Fibroblast of the conjunctiva (primary cell): ENCODE results near the gene ZBTB7C.

Source experiments
- DNase-seq: peaks from one replicate; pipeline ENCODE4 v3.0.0-alpha.2; 2010; ENCODE audit warnings: low read depth

ZBTB7C gene

GRCh38 chr18:48323151-48323550 lies 86.0 kb downstream of the ZBTB7C start:
- DNase-seq: no peak

- DNase-seq: no peak
These were observed 87.6 kb downstream of the ZBTB7C start for GRCh38 chr18:48321536-48321935.

- no peak for DNase-seq
These were observed 88.1 kb downstream of the ZBTB7C start for GRCh38 chr18:48321121-48321520.

GRCh38 chr18:48320639-48320945 lies 88.6 kb downstream of the ZBTB7C start:
- DNase-seq: no peak

- no peak for DNase-seq
These were observed 89.2 kb downstream of the ZBTB7C start for GRCh38 chr18:48319801-48320638.

- no peak for DNase-seq
These were observed 90.7 kb downstream of the ZBTB7C start for GRCh38 chr18:48318436-48318835.

- no peak for DNase-seq
These were observed 91.3 kb downstream of the ZBTB7C start for GRCh38 chr18:48317781-48318381.

- no peak for DNase-seq
These were observed 93.0 kb downstream of the ZBTB7C start for GRCh38 chr18:48316177-48316576.

- DNase-seq: no peak
These were observed 94.5 kb downstream of the ZBTB7C start for GRCh38 chr18:48314690-48315089.

- no peak for DNase-seq
These were observed 95.4 kb downstream of the ZBTB7C start for GRCh38 chr18:48313792-48314191.

- no peak for DNase-seq
These were observed 97.1 kb downstream of the ZBTB7C start for GRCh38 chr18:48312066-48312465.

- DNase-seq: no peak
These were observed 98.2 kb downstream of the ZBTB7C start for GRCh38 chr18:48310999-48311398.

- DNase-seq: no peak
These were observed 98.8 kb downstream of the ZBTB7C start for GRCh38 chr18:48310353-48310752.

GRCh38 chr18:48308755-48309575 lies 100.2 kb downstream of the ZBTB7C start:
- DNase-seq: no peak

- DNase-seq: no peak
These were observed 101.1 kb downstream of the ZBTB7C start for GRCh38 chr18:48308027-48308635.

- DNase-seq: no peak
These were observed 102.3 kb downstream of the ZBTB7C start for GRCh38 chr18:48306838-48307237.

GRCh38 chr18:48304906-48305693 lies 104.1 kb downstream of the ZBTB7C start:
- DNase-seq: no peak

GRCh38 chr18:48303883-48304282 lies 105.3 kb downstream of the ZBTB7C start:
- DNase-seq: no peak

- DNase-seq: no peak
These were observed 106.4 kb downstream of the ZBTB7C start for GRCh38 chr18:48302736-48303135.

GRCh38 chr18:48300463-48300961 lies 108.7 kb downstream of the ZBTB7C start:
- no peak for DNase-seq

- DNase-seq: no peak
These were observed 112.0 kb downstream of the ZBTB7C start for GRCh38 chr18:48297139-48297538.

GRCh38 chr18:48296581-48296980 lies 112.6 kb downstream of the ZBTB7C start:
- DNase-seq: no peak
